Ramos (cell line): ENCODE measurements around the gene CRB1.

ENCODE experiments used
- in situ Hi-C: fragments of 300-500 bp; cut with MboI; formaldehyde crosslinking; loops from one replicate; pipeline ENCODE4 v1.14.3; 2022; ENCODE audit warnings: low sequenced_read_pairs; ENCODE audit not compliant: unreplicated experiment

Gene CRB1

GRCh38 chr1:197268012-197268411, at the start of gene CRB1:
CRB1 (plus strand) TSS chr1:197268252; CDS start chr1:197268413, 161 bp downstream.
- in situ Hi-C loops: no loop called here

- in situ Hi-C loops: no loop called here
Observed at GRCh38 chr1:197218857-197219256, 49.2 kb upstream of the CRB1 start.

GRCh38 chr1:197222025-197222685, 45.9 kb upstream of the CRB1 start:
- in situ Hi-C loops: no loop called here

- in situ Hi-C loops: no loop called here
Observed at GRCh38 chr1:197222780-197223179, 45.3 kb upstream of the CRB1 start.

- in situ Hi-C loops: no loop called here
Observed at GRCh38 chr1:197224160-197224559, 43.9 kb upstream of the CRB1 start.

- in situ Hi-C loops: no loop called here
Observed at GRCh38 chr1:197225611-197226010, 42.4 kb upstream of the CRB1 start.

GRCh38 chr1:197234581-197234980, 33.5 kb upstream of the CRB1 start:
- in situ Hi-C loops: no loop called here

- in situ Hi-C loops: no loop called here
Observed at GRCh38 chr1:197235355-197235754, 32.7 kb upstream of the CRB1 start.

GRCh38 chr1:197247465-197247864, 20.6 kb upstream of the CRB1 start:
- in situ Hi-C loops: no loop called here

- in situ Hi-C loops: no loop called here
Observed at GRCh38 chr1:197249324-197249723, 18.7 kb upstream of the CRB1 start.

- in situ Hi-C loops: no loop called here
Observed at GRCh38 chr1:197250616-197251015, 17.4 kb upstream of the CRB1 start.

GRCh38 chr1:197252973-197253372, 15.1 kb upstream of the CRB1 start:
- in situ Hi-C loops: no loop called here

- in situ Hi-C loops: no loop called here
Observed at GRCh38 chr1:197254866-197255265, 13.2 kb upstream of the CRB1 start.

- in situ Hi-C loops: no loop called here
Observed at GRCh38 chr1:197264936-197265567, 3.0 kb upstream of the CRB1 start.

- in situ Hi-C loops: no loop called here
Observed at GRCh38 chr1:197269053-197269452, 1.0 kb downstream of the CRB1 start.

- in situ Hi-C loops: no loop called here
Observed at GRCh38 chr1:197272791-197273190, 4.7 kb downstream of the CRB1 start.

- in situ Hi-C loops: no loop called here
Observed at GRCh38 chr1:197277166-197277565, 9.1 kb downstream of the CRB1 start.

- in situ Hi-C loops: no loop called here
Observed at GRCh38 chr1:197284325-197284724, 16.3 kb downstream of the CRB1 start.

GRCh38 chr1:197284966-197285365, 16.9 kb downstream of the CRB1 start:
- in situ Hi-C loops: no loop called here

GRCh38 chr1:197285526-197286205, 17.6 kb downstream of the CRB1 start:
- in situ Hi-C loops: no loop called here

GRCh38 chr1:197286634-197287033, 18.6 kb downstream of the CRB1 start:
- in situ Hi-C loops: no loop called here

GRCh38 chr1:197287863-197288262, 19.8 kb downstream of the CRB1 start:
- in situ Hi-C loops: no loop called here
